ENCODE measurements around the gene CACNA1D.

CACNA1D gene

GRCh38 chr3:53812434-53812833 is 318.0 kb downstream of the CACNA1D start:
- Histone ChIP-seq H3K4me3 (ENCODE audit: insufficient read depth, low read length, poor library complexity, severe bottlenecking) (no peak overlapping the region), H3K27me3 (ENCODE audit: low read length) (no peaks in the 10 kb centered on the region), H3K36me3 (ENCODE audit: low read length) (no peaks in the 10 kb centered on the region), H3K79me2 (ENCODE audit: insufficient read depth, low read length) (no peaks in the 10 kb centered on the region), H4K20me1 (ENCODE audit: low read depth, low read length) (no peaks in the 10 kb centered on the region), H3K9me3 (ENCODE audit: insufficient read depth, low read length) (no peaks in the 10 kb centered on the region), H2AFZ (ENCODE audit: low read depth, low read length, severe bottlenecking) (no peak overlapping the region), H3F3A (ENCODE audit: insufficient read depth) (0 out of 2 replicates have a peak, but pooled peaks cover 7% of the 10 kb centered on the region), H3K4me2 (ENCODE audit: low read depth, low read length, poor library complexity, severe bottlenecking) (no peak overlapping the region), H3K9me2 (replicated peaks; ENCODE audit: insufficient read depth, low read length) (no peaks in the 10 kb centered on the region), H3K9ac (ENCODE audit: low read length) (no peak overlapping the region), H3K27ac (ENCODE audit: low read depth, low read length) (no peak overlapping the region)
- TF ChIP-seq, protein P1, sequence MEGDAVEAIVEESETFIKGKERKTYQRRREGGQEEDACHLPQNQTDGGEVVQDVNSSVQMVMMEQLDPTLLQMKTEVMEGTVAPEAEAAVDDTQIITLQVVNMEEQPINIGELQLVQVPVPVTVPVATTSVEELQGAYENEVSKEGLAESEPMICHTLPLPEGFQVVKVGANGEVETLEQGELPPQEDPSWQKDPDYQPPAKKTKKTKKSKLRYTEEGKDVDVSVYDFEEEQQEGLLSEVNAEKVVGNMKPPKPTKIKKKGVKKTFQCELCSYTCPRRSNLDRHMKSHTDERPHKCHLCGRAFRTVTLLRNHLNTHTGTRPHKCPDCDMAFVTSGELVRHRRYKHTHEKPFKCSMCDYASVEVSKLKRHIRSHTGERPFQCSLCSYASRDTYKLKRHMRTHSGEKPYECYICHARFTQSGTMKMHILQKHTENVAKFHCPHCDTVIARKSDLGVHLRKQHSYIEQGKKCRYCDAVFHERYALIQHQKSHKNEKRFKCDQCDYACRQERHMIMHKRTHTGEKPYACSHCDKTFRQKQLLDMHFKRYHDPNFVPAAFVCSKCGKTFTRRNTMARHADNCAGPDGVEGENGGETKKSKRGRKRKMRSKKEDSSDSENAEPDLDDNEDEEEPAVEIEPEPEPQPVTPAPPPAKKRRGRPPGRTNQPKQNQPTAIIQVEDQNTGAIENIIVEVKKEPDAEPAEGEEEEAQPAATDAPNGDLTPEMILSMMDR (IDR thresholded peaks at IDR 0.05; ENCODE audit: insufficient read depth, low read length, poor library complexity, severe bottlenecking), result no peak
- TF ChIP-seq EZH2phosphoT487 (conservative IDR thresholded peaks at IDR 0.05; ENCODE audit: low read length), result no peak

DNA sequence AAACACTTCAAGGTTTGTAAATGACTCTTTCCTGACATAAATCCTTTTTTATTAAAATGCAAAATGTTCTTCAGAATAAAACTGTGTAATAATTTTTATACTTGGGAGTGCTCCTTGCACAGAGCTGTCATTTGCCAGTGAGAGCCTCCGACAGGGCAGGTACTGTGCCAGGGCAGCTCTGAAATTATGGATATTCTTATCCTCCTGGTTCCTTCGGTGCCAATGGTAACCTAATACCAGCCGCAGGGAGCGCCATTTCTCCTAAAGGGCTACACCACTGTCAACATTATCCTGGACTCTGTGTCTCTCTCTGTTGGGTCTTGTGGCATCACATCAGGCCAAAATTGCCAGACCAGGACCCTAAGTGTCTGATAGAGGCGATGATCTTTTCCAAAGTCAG is 318.8 kb downstream of the CACNA1D start:
- Histone ChIP-seq H3K9me2 (replicated peaks; ENCODE audit: insufficient read depth, low read length) (no peaks in the 10 kb centered on the region), H3K27me3 (ENCODE audit: low read length) (no peaks in the 10 kb centered on the region), H3K27ac (ENCODE audit: low read depth, low read length) (no peak overlapping the region), H3K79me2 (ENCODE audit: insufficient read depth, low read length) (no peaks in the 10 kb centered on the region), H3K9me3 (ENCODE audit: insufficient read depth, low read length) (no peaks in the 10 kb centered on the region), H3K9ac (ENCODE audit: low read length) (no peak overlapping the region), H3K4me3 (ENCODE audit: insufficient read depth, low read length, poor library complexity, severe bottlenecking) (no peak overlapping the region), H3K4me2 (ENCODE audit: low read depth, low read length, poor library complexity, severe bottlenecking) (no peak overlapping the region), H4K20me1 (ENCODE audit: low read depth, low read length) (no peaks in the 10 kb centered on the region), H3F3A (ENCODE audit: insufficient read depth) (0 out of 2 replicates have a peak, but pooled peaks cover 7% of the 10 kb centered on the region), H3K36me3 (ENCODE audit: low read length) (no peaks in the 10 kb centered on the region), H2AFZ (ENCODE audit: low read depth, low read length, severe bottlenecking) (no peak overlapping the region)
- no peak for TF ChIP-seq EZH2phosphoT487 (conservative IDR thresholded peaks at IDR 0.05; ENCODE audit: low read length)
- TF ChIP-seq, protein P1 (IDR thresholded peaks at IDR 0.05; ENCODE audit: insufficient read depth, low read length, poor library complexity, severe bottlenecking), result no peak

GRCh38 chr3:53813876-53814275 is 319.5 kb downstream of the CACNA1D start:
- TF ChIP-seq EZH2phosphoT487 (conservative IDR thresholded peaks at IDR 0.05; ENCODE audit: low read length), result no peak
- TF ChIP-seq, protein P1 (IDR thresholded peaks at IDR 0.05; ENCODE audit: insufficient read depth, low read length, poor library complexity, severe bottlenecking), result no peak
- Histone ChIP-seq H3K36me3 (ENCODE audit: low read length) (0 out of 2 replicates have a peak, but pooled peaks cover 2% of the 10 kb centered on the region), H3K4me3 (ENCODE audit: insufficient read depth, low read length, poor library complexity, severe bottlenecking) (no peak overlapping the region), H3K9me3 (ENCODE audit: insufficient read depth, low read length) (no peaks in the 10 kb centered on the region), H3K27ac (ENCODE audit: low read depth, low read length) (no peak overlapping the region), H3K9me2 (replicated peaks; ENCODE audit: insufficient read depth, low read length) (no peaks in the 10 kb centered on the region), H3K27me3 (ENCODE audit: low read length) (no peaks in the 10 kb centered on the region), H3K9ac (ENCODE audit: low read length) (no peak overlapping the region), H3F3A (ENCODE audit: insufficient read depth) (0 out of 2 replicates have a peak, but pooled peaks cover 7% of the 10 kb centered on the region), H2AFZ (ENCODE audit: low read depth, low read length, severe bottlenecking) (no peak overlapping the region), H3K79me2 (ENCODE audit: insufficient read depth, low read length) (no peaks in the 10 kb centered on the region), H4K20me1 (ENCODE audit: low read depth, low read length) (no peaks in the 10 kb centered on the region), H3K4me2 (ENCODE audit: low read depth, low read length, poor library complexity, severe bottlenecking) (no peak overlapping the region)

Data from SU-DHL-6 (cell line).